Ishikawa (cell line): Measurements from ENCODE around the gene NT5DC3.

Experiments
- EGR1 ChIP-seq: IDR thresholded peaks from 2 replicates; pipeline ENCODE4 v1.6.1; 2012
- EP300 ChIP-seq: IDR thresholded peaks from 2 replicates; pipeline ENCODE4 v1.6.1; 2012; ENCODE audit warnings: borderline replicate concordance
- MAX ChIP-seq: IDR thresholded peaks from 2 replicates; pipeline ENCODE4 v1.6.1; 2012
- RAD21 ChIP-seq: IDR thresholded peaks from 2 replicates; pipeline ENCODE4 v1.6.1; 2012; ENCODE audit warnings: low read depth
- REST ChIP-seq: IDR thresholded peaks from 2 replicates; pipeline ENCODE4 v1.6.1; 2012; ENCODE audit warnings: low read depth, mild to moderate bottlenecking
- TEAD4 ChIP-seq: IDR thresholded peaks from 2 replicates; pipeline ENCODE4 v1.6.1; 2012
- YY1 ChIP-seq: IDR thresholded peaks from 2 replicates; pipeline ENCODE4 v1.6.1; 2012; ENCODE audit warnings: low read depth
- ZBTB7A ChIP-seq: IDR thresholded peaks from 2 replicates; pipeline ENCODE4 v1.6.1; 2012; ENCODE audit warnings: low read depth

- TF ChIP-seq TEAD4 = no peak
- no peak for TF ChIP-seq REST
- TF ChIP-seq EP300 = no peak
- no peak for TF ChIP-seq YY1
- no peak for TF ChIP-seq MAX
- TF ChIP-seq RAD21 = no peak
- no peak for TF ChIP-seq EGR1
- TF ChIP-seq ZBTB7A = no peak
Observed at GRCh38 chr12:103731539-103731938, 109.5 kb downstream of the NT5DC3 start.
